ENCODE data around the gene DGKQ. TPM values are rescaled to one million over a fixed set of nuclear protein-coding genes. Genes with fewer than 3 reads are reported as not detected.

Gene DGKQ
- total RNA-seq, 2 donors from 2014 or later = 18.6 to 24.0 TPM

- Histone ChIP-seq H3K27ac (no peak overlapping the region), H3K27me3 (replicated peaks; ENCODE audit: insufficient read depth) (no peaks in the 10 kb centered on the region), H3K36me3 (peaks cover 20% of the 10 kb centered on the region), H3K9me3 (no peaks in the 10 kb centered on the region), H3K4me3 (no peak overlapping the region), H3K4me1 (ENCODE audit: control insufficient read depth in 1 of 2, low read depth in 2 of 2) (no peaks in the 10 kb centered on the region)
- no peak for DNase-seq (ENCODE audit: low spot score)
- no peak for TF ChIP-seq CTCF (IDR thresholded peaks at IDR 0.05)
- ATAC-seq (ENCODE audit: insufficient number of reproducible peaks, low FRiP score, low read depth) = no peak
Observed at GRCh38 chr4:954211-955020, 19.0 kb downstream of the DGKQ start.

- Histone ChIP-seq H3K4me3 (no peak overlapping the region), H3K27ac (no peak overlapping the region), H3K27me3 (replicated peaks; ENCODE audit: insufficient read depth) (no peaks in the 10 kb centered on the region), H3K9me3 (no peaks in the 10 kb centered on the region), H3K36me3 (peaks cover 12% of the 10 kb centered on the region), H3K4me1 (ENCODE audit: control insufficient read depth in 1 of 2, low read depth in 2 of 2) (no peaks in the 10 kb centered on the region)
- DNase-seq (ENCODE audit: low spot score) = no peak
- no peak for TF ChIP-seq CTCF (IDR thresholded peaks at IDR 0.05)
- ATAC-seq (ENCODE audit: insufficient number of reproducible peaks, low FRiP score, low read depth) = no peak
Observed at GRCh38 chr4:953574-953915, 19.8 kb downstream of the DGKQ start.

- H3K27ac ChIP-seq = no peak overlapping the region
- ATAC-seq (ENCODE audit: insufficient number of reproducible peaks, low FRiP score, low read depth) = no peak
- no peaks in the 10 kb centered on the region for H3K27me3 ChIP-seq (replicated peaks; ENCODE audit: insufficient read depth)
- TF ChIP-seq CTCF (IDR thresholded peaks at IDR 0.05) = no peak
- DNase-seq (ENCODE audit: low spot score) = no peak
- no peak overlapping the region for H3K4me3 ChIP-seq
- H3K9me3 ChIP-seq = no peaks in the 10 kb centered on the region
- H3K36me3 ChIP-seq = peaks cover 9% of the 10 kb centered on the region
- H3K4me1 ChIP-seq (ENCODE audit: control insufficient read depth in 1 of 2, low read depth in 2 of 2) = no peaks in the 10 kb centered on the region
Observed at GRCh38 chr4:952881-953573, 20.3 kb downstream of the DGKQ start.

GRCh38 chr4:951594-952468 lies 21.5 kb downstream of the DGKQ start:
- no peak for TF ChIP-seq CTCF (IDR thresholded peaks at IDR 0.05)
- Histone ChIP-seq H3K36me3 (peaks cover 9% of the 10 kb centered on the region), H3K27me3 (replicated peaks; ENCODE audit: insufficient read depth) (no peaks in the 10 kb centered on the region), H3K9me3 (no peaks in the 10 kb centered on the region), H3K27ac (no peak overlapping the region), H3K4me3 (no peak overlapping the region), H3K4me1 (ENCODE audit: control insufficient read depth in 1 of 2, low read depth in 2 of 2) (no peaks in the 10 kb centered on the region)
- ATAC-seq (ENCODE audit: insufficient number of reproducible peaks, low FRiP score, low read depth) (no peak), DNase-seq (ENCODE audit: low spot score) (no peak)

- Histone ChIP-seq H3K4me1 (ENCODE audit: control insufficient read depth in 1 of 2, low read depth in 2 of 2) (no peaks in the 10 kb centered on the region), H3K27ac (no peak overlapping the region), H3K27me3 (replicated peaks; ENCODE audit: insufficient read depth) (no peaks in the 10 kb centered on the region), H3K4me3 (no peak overlapping the region), H3K9me3 (no peaks in the 10 kb centered on the region), H3K36me3 (peaks cover 9% of the 10 kb centered on the region)
- no peak for TF ChIP-seq CTCF (IDR thresholded peaks at IDR 0.05)
- ATAC-seq (ENCODE audit: insufficient number of reproducible peaks, low FRiP score, low read depth) (no peak), DNase-seq (ENCODE audit: low spot score) (no peak)
Observed at GRCh38 chr4:951186-951585, 22.2 kb downstream of the DGKQ start.
